Measurements from ENCODE around the gene WAS.

DNA sequence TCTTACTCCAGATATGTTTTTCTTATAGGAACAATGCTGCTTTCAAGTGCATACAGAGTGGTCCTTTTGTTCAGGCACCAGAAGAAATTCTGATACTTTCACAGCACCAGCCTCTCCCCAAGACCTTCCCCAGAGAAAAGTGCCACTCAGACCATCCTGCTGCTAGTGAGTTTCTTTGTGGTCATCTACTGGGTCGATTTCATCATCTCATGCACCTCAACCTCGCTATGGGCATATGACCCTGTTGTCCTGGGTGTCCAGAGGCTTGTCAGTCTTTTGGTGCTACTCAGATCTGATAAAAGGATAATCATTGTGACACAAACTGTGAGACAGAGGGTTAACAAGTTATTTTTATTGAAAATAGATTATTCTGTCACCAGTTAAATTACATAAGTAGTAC, 46.8 kb upstream of the WAS start:
- TF ChIP-seq GATA2 (IDR thresholded peaks at IDR 0.05; ENCODE audit: low read depth, low read length) (no peak), GATA3 (IDR thresholded peaks at IDR 0.05; ENCODE audit: low read depth, low read length) (no peak)

Data from SH-SY5Y (cell line).